Skeletal muscle cell (primary cell): ENCODE data around the gene FIBP.
"Not testable (repeated sequence)": the region's sequence is repeated elsewhere in the genome, so short reads cannot be mapped to it uniquely, and the experiment has no call there.

Source experiments
- DNase-seq: peaks from one replicate; pipeline ENCODE4 v3.0.0-alpha.2; 2010; ENCODE audit warnings: low read depth
- H3K4me3 ChIP-seq: 2 replicates; pipeline ENCODE4 v1.5.1; 2011; ENCODE audit warnings: low read depth, mild to moderate bottlenecking, control low read depth, low read length, moderate library complexity

The FIBP gene

DNA sequence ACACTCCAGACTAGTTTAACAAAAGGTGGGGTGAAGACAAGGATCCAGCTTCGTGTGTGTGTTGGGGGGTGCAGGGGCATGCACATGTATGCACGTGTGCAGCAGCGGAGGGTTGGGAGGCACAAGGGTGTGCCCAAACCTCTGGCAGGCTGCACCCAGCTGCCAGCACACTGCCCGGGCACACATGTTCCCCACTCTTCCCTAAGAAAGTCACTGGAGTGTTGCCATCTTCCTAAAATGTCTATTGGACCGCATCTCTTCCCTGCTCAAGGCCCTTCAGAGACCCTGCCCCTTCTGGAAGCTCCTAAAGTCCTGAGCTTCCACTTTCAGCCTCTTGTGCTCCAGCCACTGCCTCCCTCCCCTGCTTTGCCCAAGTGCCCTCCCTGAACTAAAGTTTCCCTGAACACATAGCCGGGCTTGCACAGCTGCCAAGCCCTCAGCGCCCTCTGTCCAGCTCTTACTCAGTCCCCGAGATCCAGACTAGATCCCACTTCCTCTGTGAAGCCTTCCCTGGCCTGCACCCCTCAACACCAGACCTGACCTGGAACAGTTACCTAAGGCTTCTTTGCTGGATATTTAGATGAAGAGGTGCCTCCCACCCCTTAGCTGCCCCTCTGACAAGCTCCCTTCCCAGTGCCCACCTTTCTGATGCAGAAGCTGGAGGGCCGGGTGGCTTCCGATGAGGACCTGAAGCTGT, 36.3 kb downstream of the FIBP start:
- no peak for DNase-seq
- no peak overlapping the region for H3K4me3 ChIP-seq

DNA sequence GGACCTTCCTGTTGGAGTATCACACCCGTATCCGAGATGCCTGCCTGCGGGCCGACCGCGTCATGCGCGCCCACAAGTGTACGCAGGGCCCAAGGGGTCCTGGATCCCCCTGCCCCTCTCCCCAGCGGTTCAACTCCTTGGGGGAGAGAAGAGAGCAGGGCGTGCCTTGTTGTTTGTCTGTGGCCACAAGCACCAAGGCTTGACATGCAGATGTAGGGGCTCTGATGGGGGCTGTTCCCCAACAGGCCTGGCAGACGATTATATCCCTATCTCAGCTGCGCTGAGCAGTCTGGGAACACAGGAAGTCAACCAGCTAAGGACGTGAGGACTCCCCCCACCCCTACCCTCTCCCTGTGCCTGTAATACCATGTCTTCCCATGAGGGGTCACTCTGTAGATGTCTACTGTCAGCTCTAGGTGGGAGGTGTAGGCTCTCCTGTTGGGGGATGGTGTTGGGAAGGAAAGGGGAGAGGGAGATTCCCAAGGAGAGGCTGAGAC, 37.1 kb downstream of the FIBP start:
- no peak overlapping the region for H3K4me3 ChIP-seq
- no peak for DNase-seq

DNA sequence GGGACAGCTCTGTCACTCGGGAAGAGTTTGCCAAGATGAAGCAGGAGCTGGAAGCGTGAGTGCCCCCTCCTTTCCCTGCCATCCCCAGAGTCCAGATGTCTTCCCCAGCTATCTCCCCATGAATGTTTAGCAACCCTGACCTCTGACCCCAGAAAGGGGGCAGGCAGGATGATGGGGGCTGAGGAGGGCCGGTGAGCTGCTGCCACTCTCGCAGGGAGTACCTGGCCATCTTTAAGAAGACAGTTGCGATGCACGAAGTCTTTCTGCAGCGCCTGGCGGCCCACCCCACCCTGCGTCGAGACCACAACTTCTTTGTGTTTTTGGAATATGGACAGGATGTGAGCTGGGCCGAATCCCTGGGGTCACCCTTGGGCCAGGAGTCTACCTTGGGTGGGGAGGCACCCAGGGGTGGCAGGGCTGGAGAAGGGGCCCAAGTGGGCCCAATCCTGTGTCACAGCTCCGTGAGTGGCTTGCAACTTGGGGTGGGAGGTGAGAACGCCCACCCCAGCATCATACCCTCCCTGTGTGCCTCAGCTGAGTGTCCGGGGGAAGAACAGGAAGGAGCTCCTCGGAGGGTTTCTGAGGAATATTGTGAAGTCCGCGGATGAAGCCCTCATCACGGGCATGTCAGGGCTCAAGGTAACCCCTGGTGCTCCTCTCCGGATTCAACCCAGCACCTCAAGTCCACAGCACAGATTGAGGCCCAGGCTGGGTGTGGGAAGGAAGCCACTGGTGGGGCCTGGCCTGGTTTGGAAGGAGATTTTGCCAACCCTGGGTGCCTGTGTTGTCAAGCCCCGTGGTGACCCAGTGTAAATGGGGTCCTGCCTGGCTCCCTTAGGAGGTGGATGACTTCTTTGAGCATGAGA, 37.8 kb downstream of the FIBP start:
- H3K4me3 ChIP-seq: no peak overlapping the region
- DNase-seq: no peak

DNA sequence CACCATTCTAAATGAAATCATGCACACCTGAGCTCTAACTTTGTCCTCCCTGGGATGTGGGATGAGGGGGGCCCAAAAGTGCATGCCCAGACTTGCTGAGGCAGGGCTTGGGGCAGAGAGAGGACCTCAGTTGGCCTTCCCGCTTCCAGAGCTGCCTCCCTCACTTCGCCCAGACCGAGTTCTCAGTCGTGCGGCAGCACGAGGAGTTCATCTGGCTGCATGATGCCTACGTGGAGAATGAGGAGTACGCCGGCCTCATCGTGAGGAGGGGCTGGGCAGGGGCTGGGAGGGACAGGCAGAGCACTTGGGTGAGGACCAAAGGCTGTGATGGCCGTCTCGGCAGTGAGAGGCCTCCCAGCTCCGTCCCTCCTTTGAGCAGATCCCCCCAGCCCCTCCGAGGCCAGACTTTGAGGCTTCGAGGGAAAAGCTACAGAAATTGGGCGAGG, 38.5 kb downstream of the FIBP start:
- H3K4me3 ChIP-seq: no peak overlapping the region
- DNase-seq: no peak

DNA sequence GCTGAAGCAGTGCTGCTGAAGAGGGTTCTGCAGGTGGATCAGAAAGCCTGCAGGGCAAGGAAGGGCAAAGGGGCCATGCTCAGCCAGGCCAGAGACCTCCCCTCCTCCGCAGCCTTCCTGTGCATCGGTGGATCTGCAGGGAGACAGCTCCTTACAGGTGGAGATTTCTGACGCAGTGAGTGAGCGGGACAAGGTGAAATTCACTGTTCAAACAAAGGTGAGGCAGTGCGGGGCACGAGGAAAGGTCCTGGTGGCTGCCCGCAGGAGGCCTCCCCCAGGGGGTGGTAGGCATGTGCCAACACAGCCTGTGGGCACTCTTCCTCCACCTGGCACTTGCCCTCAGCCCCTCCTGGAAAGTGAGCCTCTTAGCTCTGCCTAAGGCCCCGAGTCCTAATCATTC, 38.9 kb downstream of the FIBP start:
- no peak for DNase-seq
- H3K4me3 ChIP-seq: no peak overlapping the region

DNA sequence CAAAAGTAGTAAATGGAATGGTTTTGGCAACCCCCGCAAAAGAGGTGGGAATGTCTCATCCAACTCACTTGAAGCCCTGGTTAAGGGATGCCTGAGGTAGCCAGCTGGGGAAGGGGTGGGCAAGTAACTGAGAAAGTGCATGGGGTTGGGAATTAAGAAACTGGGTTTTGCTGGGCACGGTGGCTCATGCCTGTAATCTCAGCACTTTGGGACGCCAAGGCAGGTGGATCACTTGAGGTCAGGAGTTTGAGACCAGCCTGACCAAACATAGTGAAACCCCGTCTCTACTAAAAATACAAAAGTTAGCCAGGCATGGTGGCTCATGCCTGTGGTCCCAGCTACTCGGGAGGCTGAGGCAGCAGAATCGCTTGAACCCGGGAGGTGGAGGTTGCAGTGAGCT, 39.6 kb downstream of the FIBP start:
- H3K4me3 ChIP-seq, DNase-seq: not testable (repeated sequence)

DNA sequence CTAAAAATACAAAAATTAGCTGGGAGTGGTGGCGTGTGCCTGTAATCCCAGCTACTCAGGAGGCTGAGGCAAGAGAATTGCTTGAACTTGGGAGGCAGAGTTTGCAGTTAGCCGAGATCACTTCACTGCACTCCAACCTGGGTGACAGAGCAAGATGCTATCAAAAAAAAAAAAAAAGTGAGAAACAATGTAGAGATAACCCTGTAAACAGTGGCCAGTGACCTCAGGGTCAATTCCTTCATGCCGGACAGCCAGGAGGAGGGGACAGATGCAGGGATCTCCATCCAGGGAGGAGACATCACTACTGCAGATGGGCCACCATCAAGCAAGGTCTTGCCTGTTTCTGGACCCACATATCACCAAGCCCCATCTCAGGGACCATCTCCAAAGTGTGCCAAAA, 40.5 kb downstream of the FIBP start:
- H3K4me3 ChIP-seq: no peak overlapping the region
- DNase-seq: no peak

DNA sequence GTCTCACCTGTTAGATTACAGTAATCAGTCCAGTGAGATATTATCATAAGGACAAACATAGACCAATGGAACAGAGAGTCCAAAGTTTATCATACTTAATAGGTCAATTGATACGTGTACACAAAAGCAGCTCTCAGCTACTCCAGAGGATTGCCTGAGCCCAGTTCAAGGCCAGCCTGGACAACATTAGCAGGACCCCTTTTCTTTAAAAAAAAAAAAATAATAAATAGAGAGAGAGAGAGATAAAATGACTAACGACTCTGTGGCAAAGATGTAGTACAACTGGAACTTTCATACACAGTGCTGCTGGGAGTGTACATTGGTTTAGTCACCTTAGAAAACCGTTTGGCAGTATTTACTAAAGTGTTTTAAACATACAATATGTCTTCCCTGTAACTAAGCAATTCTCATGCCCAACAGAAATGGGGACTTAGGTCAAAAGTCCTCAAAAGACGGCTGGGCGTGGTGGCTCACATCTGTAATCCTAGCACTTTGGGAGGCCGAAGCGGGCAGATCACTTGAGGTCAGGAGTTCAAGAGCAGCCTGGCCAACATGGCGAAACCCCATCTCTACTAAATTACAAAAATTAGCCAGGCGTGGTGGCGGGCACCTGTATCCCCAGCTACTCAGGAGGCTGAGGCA, 43.9 kb downstream of the FIBP start:
- no peak for DNase-seq
- H3K4me3 ChIP-seq: no peak overlapping the region

DNA sequence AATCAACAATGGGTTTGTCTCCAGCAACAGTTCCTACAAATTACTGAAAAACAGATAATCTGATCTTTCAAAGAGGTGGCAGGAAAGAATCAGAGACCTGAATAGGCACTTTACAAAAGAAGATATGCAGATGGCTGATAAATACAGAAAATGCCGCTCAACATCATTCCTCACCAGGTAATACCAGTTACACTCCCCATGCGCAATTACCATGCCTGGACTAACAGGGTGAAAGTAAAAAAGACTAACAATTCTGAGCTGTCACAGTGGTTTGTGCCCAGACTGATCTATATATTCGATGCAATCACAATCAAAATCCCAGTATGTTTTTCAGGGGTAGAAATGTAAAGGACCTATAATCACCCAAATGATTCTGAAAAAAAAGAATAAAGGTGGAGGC, 44.5 kb downstream of the FIBP start:
- no peak for DNase-seq
- H3K4me3 ChIP-seq: no peak overlapping the region

DNA sequence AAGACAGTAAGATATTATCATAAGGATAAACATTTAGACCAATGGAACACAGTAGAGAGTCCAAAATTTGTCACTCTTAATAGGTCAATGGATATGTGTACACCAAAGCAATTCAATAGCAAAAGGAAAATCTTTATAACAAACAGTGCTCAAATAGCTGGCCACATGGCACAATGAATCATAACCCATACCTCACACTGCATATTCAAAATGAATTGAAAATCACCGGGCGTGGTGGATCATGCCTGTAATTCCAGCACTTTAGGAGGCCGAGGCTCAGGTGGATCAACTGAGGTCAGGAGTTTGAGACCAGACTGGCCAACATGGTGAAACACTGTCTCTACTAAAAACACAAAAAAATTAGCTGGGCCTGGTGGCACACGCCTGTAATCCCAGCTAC, 46.1 kb downstream of the FIBP start:
- no peak overlapping the region for H3K4me3 ChIP-seq
- no peak for DNase-seq

DNA sequence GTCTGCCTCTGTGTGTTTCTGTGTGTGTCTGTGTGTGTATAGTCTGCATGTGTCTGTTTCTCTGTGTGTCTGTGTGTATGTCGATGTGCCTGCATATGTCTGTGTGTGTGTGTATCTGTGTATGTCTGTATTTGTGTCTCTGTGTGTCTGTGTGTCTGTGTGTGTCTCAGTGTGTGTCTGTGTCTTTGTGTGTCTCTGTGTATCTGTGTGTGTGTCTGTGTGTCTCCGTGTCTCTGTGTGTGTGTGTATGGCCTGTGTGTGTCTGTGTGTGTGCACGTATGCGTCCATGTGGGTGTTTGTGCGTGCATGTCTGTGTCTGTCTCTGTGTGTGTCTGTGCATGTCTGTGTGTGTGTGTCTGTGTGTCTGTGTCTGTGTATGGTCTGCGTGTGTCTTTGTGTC, 54.1 kb downstream of the FIBP start:
- H3K4me3 ChIP-seq: peak overlapping the region; percentile 68
- no peak for DNase-seq
